H1 (cell line): Measurements from ENCODE around the gene PPP2R3B. TPM values are rescaled to one million over a fixed set of nuclear protein-coding genes. Genes with fewer than 3 reads are reported as not detected.

ENCODE experiments used
- CTCF ChIA-PET: fragments of 300-600 bp; sonication (Branson Sonifier 250); formaldehyde crosslinking; loops from one replicate; lab custom pipeline; 2021; ENCODE audit not compliant: partially characterized antibody; lab: Charles Lee
- POLR2A ChIA-PET: fragments of 300-600 bp; sonication (Branson Sonifier 250); formaldehyde crosslinking; loops from one replicate; lab custom pipeline; 2021; ENCODE audit warnings: inconsistent platforms; ENCODE audit not compliant: partially characterized antibody; lab: Charles Lee
- DNase-seq, 2 experiments: peaks; one replicate each; pipeline versions ENCODE4 v3.0.0 to v3.0.0-alpha.2; 2010 to 2022; ENCODE audit warnings: low spot score in 2 of 2, low read depth in 1 of 2, mixed read lengths in 1 of 2
- FAIRE-seq: peaks from 2 replicates; lab custom pipeline; 2011; peaks lifted over from hg19 to GRCh38; lab: Jason Lieb, UNC
- H2AFZ ChIP-seq: 2 replicates; pipeline ENCODE4 v1.8.1; 2012; ENCODE audit warnings: low read length, inconsistent platforms
- H2AK5ac ChIP-seq: 2 replicates; pipeline ENCODE4 v1.6.1; 2013; ENCODE audit warnings: low read depth, low read length
- H2BK120ac ChIP-seq: replicated peaks from 2 replicates; pipeline ENCODE3; 2013; ENCODE audit warnings: low read depth, low read length, inconsistent platforms
- H2BK12ac ChIP-seq: 2 replicates; pipeline ENCODE4 v1.6.1; 2013; ENCODE audit warnings: low read depth, low read length
- H2BK15ac ChIP-seq: 2 replicates; pipeline ENCODE4 v1.6.1; 2013; ENCODE audit warnings: low read length
- H2BK20ac ChIP-seq: 2 replicates; pipeline ENCODE4 v1.6.1; 2013; ENCODE audit warnings: low read length
- H2BK5ac ChIP-seq: 2 replicates; pipeline ENCODE4 v1.6.1; 2013; ENCODE audit warnings: low read depth, low read length
- H3K14ac ChIP-seq: 2 replicates; pipeline ENCODE4 v1.6.1; 2013; ENCODE audit warnings: inconsistent platforms; ENCODE audit not compliant: insufficient read length
- H3K18ac ChIP-seq: 2 replicates; pipeline ENCODE4 v1.6.1; 2013; ENCODE audit warnings: low read length; ENCODE audit errors: extremely low read depth
- H3K23ac ChIP-seq: 2 replicates; pipeline ENCODE4 v1.6.1; 2013; ENCODE audit warnings: inconsistent platforms; ENCODE audit not compliant: insufficient read length
- H3K23me2 ChIP-seq: 2 replicates; pipeline ENCODE4 v1.6.1; 2013; ENCODE audit warnings: low read depth, low read length
- H3K27ac ChIP-seq: 2 replicates; pipeline ENCODE4 v1.6.1; 2011; ENCODE audit warnings: low read depth, low read length, inconsistent platforms
- H3K27me3 ChIP-seq, 4 experiments: replicated peaks in 1 of 4; 1 replicate in 1 of 4; 2 replicates in 3 of 4; pipeline versions ENCODE4 v1.6.1 to v1.8.1; 2011 to 2013; ENCODE audit warnings: low read length in 3 of 4, mild to moderate bottlenecking in 3 of 4, inconsistent platforms in 2 of 4, mixed read lengths in 2 of 4, moderate library complexity in 1 of 4; ENCODE audit not compliant: control insufficient read depth in 3 of 4, insufficient read depth in 3 of 4; ENCODE audit errors: extremely low read depth in 1 of 4
- H3K36me3 ChIP-seq, 4 experiments: 2 replicates each; pipeline versions ENCODE4 v1.6.1 to v1.8.1; 2011 to 2013; ENCODE audit warnings: mild to moderate bottlenecking in 4 of 4, low read length in 3 of 4, moderate library complexity in 2 of 4, control low read depth in 1 of 4, inconsistent platforms in 1 of 4; ENCODE audit not compliant: insufficient read depth in 4 of 4, control insufficient read depth in 2 of 4
- H3K4ac ChIP-seq: replicated peaks from 2 replicates; pipeline ENCODE3; 2013; ENCODE audit warnings: low read length, low read depth, mixed read lengths, inconsistent platforms; ENCODE audit not compliant: insufficient read length
- H3K4me1 ChIP-seq, 4 experiments: replicated peaks in 1 of 4; 1 replicate in 1 of 4; 2 replicates in 3 of 4; pipeline versions ENCODE4 v1.6.1 to v1.8.1; 2011 to 2013; ENCODE audit warnings: low read length in 3 of 4, inconsistent platforms in 2 of 4, mixed read lengths in 1 of 4; ENCODE audit not compliant: insufficient read depth in 4 of 4, control insufficient read depth in 3 of 4
- H3K4me2 ChIP-seq, 2 experiments: 2 replicates each; pipeline versions ENCODE4 v1.6.1 to v1.8.1; 2011 to 2013; ENCODE audit warnings: low read depth in 2 of 2, low read length in 2 of 2, control low read depth in 1 of 2, inconsistent platforms in 1 of 2, mild to moderate bottlenecking in 1 of 2; ENCODE audit not compliant: insufficient read depth in 1 of 2
- H3K4me3 ChIP-seq, 4 experiments: fragments of 200-600, 300-600 bp in 1 of 4; sonication (generic), shearing (Covaris generic), sonication (Bioruptor Twin) in 1 of 4; 2 replicates each; pipeline versions ENCODE4 v1.5.1 to v1.8.1; 2011 to 2016; ENCODE audit warnings: low read length in 4 of 4, low read depth in 3 of 4, control low read depth in 2 of 4, inconsistent platforms in 2 of 4, mild to moderate bottlenecking in 2 of 4, mixed read lengths in 1 of 4, moderate library complexity in 1 of 4; ENCODE audit not compliant: insufficient read depth in 2 of 4; ENCODE audit errors: extremely low read depth in 1 of 4
- H3K56ac ChIP-seq: replicated peaks from 2 replicates; pipeline ENCODE3; 2013; ENCODE audit warnings: low read depth, mild to moderate bottlenecking, mixed read lengths, low read length, inconsistent platforms; ENCODE audit not compliant: insufficient read length
- H3K79me1 ChIP-seq: 2 replicates; pipeline ENCODE4 v1.6.1; 2013; ENCODE audit warnings: low read depth, low read length, control low read depth
- H3K79me2 ChIP-seq, 2 experiments: 2 replicates each; pipeline versions ENCODE4 v1.6.1 to v1.8.1; 2012 to 2013; ENCODE audit warnings: low read length in 2 of 2, mild to moderate bottlenecking in 2 of 2, inconsistent platforms in 1 of 2; ENCODE audit not compliant: insufficient read depth in 2 of 2, control insufficient read depth in 1 of 2
- H3K9ac ChIP-seq, 4 experiments: replicated peaks in 1 of 4; 1 replicate in 1 of 4; 2 replicates in 3 of 4; pipeline versions ENCODE4 v1.6.1 to v1.8.1; 2011 to 2013; ENCODE audit warnings: low read depth in 3 of 4, low read length in 3 of 4, control low read depth in 2 of 4, mild to moderate bottlenecking in 2 of 4, moderate library complexity in 2 of 4, inconsistent platforms in 1 of 4; ENCODE audit errors: extremely low read depth in 1 of 4
- H3K9me3 ChIP-seq, 2 experiments: 2 replicates each; pipeline versions ENCODE4 v1.6.1 to v1.8.1; 2012 to 2013; ENCODE audit warnings: mild to moderate bottlenecking in 2 of 2, moderate library complexity in 2 of 2, control low read depth in 1 of 2, inconsistent platforms in 1 of 2, low read depth in 1 of 2, low read length in 1 of 2, mixed read lengths in 1 of 2; ENCODE audit not compliant: insufficient read depth in 2 of 2
- H4K20me1 ChIP-seq, 2 experiments: replicated peaks in 1 of 2; 2 replicates each; pipeline versions ENCODE3 to v1.8.1; 2011 to 2013; ENCODE audit warnings: inconsistent platforms in 2 of 2, low read length in 2 of 2, mild to moderate bottlenecking in 1 of 2; ENCODE audit not compliant: insufficient read depth in 2 of 2, control insufficient read depth in 1 of 2
- H4K5ac ChIP-seq: 2 replicates; pipeline ENCODE4 v1.6.1; 2013; ENCODE audit warnings: low read length, low read depth, mixed read lengths, inconsistent platforms; ENCODE audit not compliant: insufficient read length
- H4K8ac ChIP-seq: 2 replicates; pipeline ENCODE4 v1.8.0; 2013; ENCODE audit warnings: mild to moderate bottlenecking, moderate library complexity, low read length, inconsistent platforms; ENCODE audit not compliant: insufficient read depth; ENCODE audit errors: extremely low read depth
- H4K91ac ChIP-seq: replicated peaks from 2 replicates; pipeline ENCODE3; 2013; ENCODE audit warnings: low read length, mixed read lengths, inconsistent platforms; ENCODE audit not compliant: insufficient read length
- CBX8 ChIP-seq: fragments of 300-800, 300-1000 bp; sonication (generic); IDR thresholded peaks from 2 replicates; pipeline ENCODE4 v1.7.1; 2016; ENCODE audit warnings: low read depth, low read length, borderline replicate concordance
- CTCF ChIP-seq, 3 experiments: IDR thresholded peaks; 1 replicate in 2 of 3; 2 replicates in 1 of 3; pipeline versions ENCODE4 v1.5.1 to v1.6.1; 2011; ENCODE audit warnings: low read length in 3 of 3, mild to moderate bottlenecking in 3 of 3, inconsistent platforms in 2 of 3, low read depth in 1 of 3, moderate library complexity in 1 of 3; ENCODE audit not compliant: insufficient read depth in 1 of 3; ENCODE audit errors: control extremely low read depth in 1 of 3
- POLR2A ChIP-seq, 2 experiments: IDR thresholded peaks; 1 replicate in 1 of 2; 2 replicates in 1 of 2; pipeline ENCODE4 v1.6.1; 2011; ENCODE audit warnings: low read depth in 2 of 2, low read length in 2 of 2, mild to moderate bottlenecking in 2 of 2; ENCODE audit errors: control extremely low read depth in 1 of 2
- SUZ12 ChIP-seq: fragments of 200-600 bp; sonication (generic); IDR thresholded peaks from 2 replicates; pipeline ENCODE4 v1.6.1; 2012; ENCODE audit warnings: mild to moderate bottlenecking, inconsistent platforms, low read length, moderate library complexity, mixed read lengths
- TBP ChIP-seq: IDR thresholded peaks from 2 replicates; pipeline ENCODE4 v1.6.1; 2011; ENCODE audit warnings: low read depth, low read length, improper control_type of control experiment
- WGBS, 2 experiments: shearing (Covaris generic) in 1 of 2; methylation state at CpG; one replicate each; pipeline versions ENCODE4 v1.1.6 to v1.1.7; 2013 to 2015; ENCODE audit warnings: low lambda C conversion rate in 2 of 2, mixed read lengths in 2 of 2, inconsistent platforms in 1 of 2, low coverage in 1 of 2, missing lambda C conversion rate in 1 of 2; ENCODE audit not compliant: insufficient replicate concordance in 2 of 2, insufficient coverage in 1 of 2, insufficient read length in 1 of 2; ENCODE audit errors: extremely low coverage in 1 of 2, missing lambda C conversion rate in 1 of 2; 5-methylcytosine and 5-hydroxymethylcytosine counted together
- polyA plus RNA-seq, 7 experiments: library from polyadenylated mRNA; depleted of rRNA in 3 of 7; stranded (reverse) in 5 of 7; unstranded in 2 of 7; fragments of >200 nt in 5 of 7; fragments of 200-250 nt in 2 of 7; gene quantifications; 1 replicate in 5 of 7; 2 replicates in 1 of 7; 4 replicates in 1 of 7; pipeline versions ENCODE4 v1.2.1 to v1.2.3, GENCODE V29; 2011 to 2013; ENCODE audit warnings: missing spikeins in 2 of 7, mixed read lengths in 2 of 7
- total RNA-seq: library from RNA; stranded (reverse); fragmentation: NEBNext Ultra II Directional; extraction: Animal tissue kit (Norgen Biotek cat#: 25700); gene quantifications from 2 replicates; pipeline ENCODE4 v1.2.1, GENCODE V29; 2021

PPP2R3B gene
- total and polyA plus RNA-seq, 2 of the 8 experiments (the other 6 are each of a cell fraction or from before 2014, with no cell fraction given) = 47.6 to 86.7 TPM

- Histone ChIP-seq H3K23me2 (no peaks in the 10 kb centered on the region), H3K36me3 (no peaks in the 10 kb centered on the region), H2BK20ac (no peak overlapping the region), H3K9ac (no peak overlapping the region), H3K4ac (no peak overlapping the region), H2BK15ac (no peak overlapping the region), H4K91ac (no peak overlapping the region), H2AFZ (no peak overlapping the region), H2AK5ac (no peak overlapping the region), H3K27me3 (no peaks in the 10 kb centered on the region), H4K8ac (no peak overlapping the region), H2BK120ac (no peak overlapping the region), H2BK5ac (no peak overlapping the region), H4K20me1 (no peaks in the 10 kb centered on the region), H3K27ac (no peak overlapping the region), H3K4me2 (no peak overlapping the region), H3K14ac (no peak overlapping the region), H3K4me3 (no peak overlapping the region), H3K79me2 (no peaks in the 10 kb centered on the region), H3K56ac (no peak overlapping the region), H3K18ac (no peak overlapping the region), H3K23ac (no peak overlapping the region), H4K5ac (no peak overlapping the region), H2BK12ac (no peak overlapping the region), H3K4me1 (peaks cover 0 to 5% (median 0%) of the 10 kb centered on the region in 4 experiments; a peak in 3 of 7 replicates), H3K79me1 (no peaks in the 10 kb centered on the region), H3K9me3 (no peaks in the 10 kb centered on the region)
- TF ChIP-seq SUZ12 (no peak), TBP (no peak), POLR2A (IDR thresholded peaks at IDR 0.05; ENCODE audit: control extremely low read depth in 1 of 2, low read depth in 2 of 2, low read length in 2 of 2) (no peak), CTCF (IDR thresholded peaks at IDR 0.05; ENCODE audit: control extremely low read depth in 1 of 3, insufficient read depth in 1 of 3, low read depth in 1 of 3, low read length in 3 of 3) (no peak), CBX8 (no peak)
- DNase-seq (no peak), FAIRE-seq (no peak)
- 91% methylated on average over 41 of the region's 41 CpGs; no CpG with 5 or more reads in 1 of the 2 experiments for WGBS, 2 experiments
- CTCF ChIA-PET = no interaction called here
- POLR2A ChIA-PET = no interaction called here
Observed at GRCh38 chrX:420496-421223, 34.0 kb upstream of the PPP2R3B start.
